T-helper 1 cell (primary cell): ENCODE results near the gene PPM1H.
"Not testable (repeated sequence)": the region's sequence is repeated elsewhere in the genome, so short reads cannot be mapped to it uniquely, and the experiment has no call there.

Experiments
- DNase-seq, 5 donors: peaks; one replicate each; pipeline ENCODE4 v3.0.0-alpha.2; 2012 to 2020
- total RNA-seq, 4 donors: gene quantifications; one replicate each; lab custom pipeline; 2026; lab: John Stamatoyannopoulos, UW

Gene PPM1H, protein sequence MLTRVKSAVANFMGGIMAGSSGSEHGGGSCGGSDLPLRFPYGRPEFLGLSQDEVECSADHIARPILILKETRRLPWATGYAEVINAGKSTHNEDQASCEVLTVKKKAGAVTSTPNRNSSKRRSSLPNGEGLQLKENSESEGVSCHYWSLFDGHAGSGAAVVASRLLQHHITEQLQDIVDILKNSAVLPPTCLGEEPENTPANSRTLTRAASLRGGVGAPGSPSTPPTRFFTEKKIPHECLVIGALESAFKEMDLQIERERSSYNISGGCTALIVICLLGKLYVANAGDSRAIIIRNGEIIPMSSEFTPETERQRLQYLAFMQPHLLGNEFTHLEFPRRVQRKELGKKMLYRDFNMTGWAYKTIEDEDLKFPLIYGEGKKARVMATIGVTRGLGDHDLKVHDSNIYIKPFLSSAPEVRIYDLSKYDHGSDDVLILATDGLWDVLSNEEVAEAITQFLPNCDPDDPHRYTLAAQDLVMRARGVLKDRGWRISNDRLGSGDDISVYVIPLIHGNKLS
- total RNA-seq = 0 to 0.15 (median 0) reads per million in 4 donors

DNA sequence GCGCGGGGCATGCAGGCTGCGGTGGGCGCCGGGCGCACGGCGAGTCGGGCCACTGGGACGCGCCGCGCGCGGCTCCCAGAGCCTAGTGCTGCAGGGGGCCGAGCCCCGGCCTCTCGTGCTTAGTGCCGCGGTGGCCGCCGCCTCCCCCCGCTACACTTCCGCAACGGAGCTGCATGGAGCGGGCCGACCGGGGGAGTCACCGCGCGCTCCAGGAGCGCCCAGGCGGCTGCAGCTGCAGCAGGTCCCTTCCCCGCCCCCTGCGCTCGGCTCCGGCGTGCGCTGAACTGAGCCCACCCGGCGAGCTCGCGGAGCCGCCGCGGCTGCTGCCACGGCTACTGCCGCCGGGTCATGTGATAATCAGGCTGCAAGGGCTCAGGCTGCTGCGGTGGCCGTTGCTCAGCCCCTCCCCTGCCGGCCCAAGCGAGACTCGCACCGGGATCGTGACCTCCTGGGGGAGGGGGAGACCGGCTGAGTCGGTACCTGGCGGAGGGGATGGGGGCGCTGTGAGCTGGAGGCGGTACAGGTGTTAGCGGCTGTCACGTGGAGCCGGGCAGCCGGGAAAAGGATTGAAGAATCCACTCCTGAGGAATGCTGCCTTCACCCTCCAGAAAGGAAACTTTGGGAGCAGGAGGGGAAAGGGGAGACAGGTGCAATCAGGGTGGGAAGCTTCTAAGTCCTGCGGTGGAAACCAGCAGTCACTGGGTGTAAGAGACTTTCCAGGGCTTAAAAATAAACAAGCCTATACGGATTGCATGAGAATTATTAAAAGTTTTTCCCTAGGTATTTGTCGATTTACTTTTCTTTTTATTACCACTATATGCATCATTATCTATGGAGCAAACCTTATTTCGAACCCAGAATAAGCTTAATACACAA lies at the start of gene PPM1H:
Gene PPM1H (minus strand): TSS at position 352 of the 876 bp plus-strand sequence. CDS start 414 bp downstream, outside the sequence.
- peak in 2 of 5 donors; percentile 2 to 14 for DNase-seq

DNA sequence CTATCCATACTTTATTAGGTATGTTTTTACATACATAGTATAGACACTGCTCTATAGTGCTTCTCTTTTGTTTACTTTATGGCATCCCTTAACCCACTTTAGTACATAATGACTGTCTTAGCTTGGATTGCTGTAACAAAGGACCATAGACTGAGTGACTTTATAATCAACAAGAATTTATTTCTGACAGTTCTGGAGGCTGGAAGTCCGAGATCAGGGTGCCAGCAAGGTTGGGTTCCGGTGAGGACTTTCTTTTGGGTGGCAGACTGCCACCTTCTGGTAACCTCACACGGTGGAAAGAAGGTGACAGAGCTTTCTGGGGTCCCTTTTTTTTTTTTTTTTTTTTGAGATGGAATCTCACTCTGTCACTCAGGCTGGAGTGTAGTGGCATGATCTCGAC lies 48.6 kb upstream of the PPM1H start:
- DNase-seq = no peak

DNA sequence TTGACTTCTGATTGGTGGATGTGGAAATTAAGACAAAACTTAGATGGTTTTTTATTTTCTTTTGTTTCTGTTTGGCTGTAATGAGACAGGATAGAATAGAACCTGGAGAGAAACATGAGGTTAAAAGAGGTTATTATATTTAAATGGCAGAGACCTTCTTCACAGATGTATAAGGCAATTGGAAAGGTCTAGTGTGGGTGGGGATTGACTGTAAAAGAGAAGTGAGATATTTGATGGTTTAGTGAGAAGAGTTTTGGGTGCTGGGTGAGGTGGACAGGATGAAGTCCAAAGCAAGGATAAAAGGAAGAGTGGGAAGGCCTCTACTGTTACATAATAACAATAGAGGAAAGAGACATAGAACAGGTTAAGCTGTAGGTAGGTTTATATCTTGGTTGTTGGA lies 43.8 kb upstream of the PPM1H start:
- no peak for DNase-seq

DNA sequence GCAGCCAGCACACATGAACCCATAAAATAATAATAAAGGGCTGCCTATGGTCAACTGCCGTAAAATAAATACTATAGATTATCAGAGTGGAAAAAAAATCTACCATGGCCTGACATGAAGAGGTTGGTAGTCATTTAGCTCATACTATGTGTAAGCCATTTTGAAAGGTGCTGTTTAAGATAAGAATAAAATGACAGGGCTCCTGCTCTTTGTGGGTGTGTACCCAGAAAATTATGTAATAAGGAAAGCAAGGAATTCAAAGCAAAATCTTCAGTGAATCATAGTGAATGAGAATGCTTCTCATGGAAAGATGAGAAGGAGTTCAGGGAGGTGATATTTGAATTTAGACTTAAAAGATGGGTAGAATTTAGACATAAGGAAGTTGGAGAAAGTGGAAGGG lies 42.9 kb upstream of the PPM1H start:
- no peak for DNase-seq

DNA sequence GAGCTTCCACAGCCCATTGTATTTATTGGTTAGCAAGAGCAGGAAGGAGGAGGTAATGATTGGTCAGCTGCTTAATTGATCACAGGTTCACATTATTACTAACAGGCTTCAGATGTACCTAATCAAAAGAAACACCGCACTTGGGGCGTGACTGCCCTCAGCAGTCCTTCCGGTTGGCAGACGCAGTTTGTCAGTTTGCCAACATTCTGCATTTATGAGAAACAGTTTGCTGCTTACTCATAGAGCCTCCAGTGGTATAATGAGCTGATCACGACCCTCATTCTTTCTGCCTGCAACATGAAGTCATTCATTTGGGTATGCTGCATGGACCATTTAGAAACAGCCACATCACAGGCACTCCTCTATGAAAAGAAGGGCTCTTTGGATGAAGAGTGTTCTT lies 42.5 kb upstream of the PPM1H start:
- no peak for DNase-seq

DNA sequence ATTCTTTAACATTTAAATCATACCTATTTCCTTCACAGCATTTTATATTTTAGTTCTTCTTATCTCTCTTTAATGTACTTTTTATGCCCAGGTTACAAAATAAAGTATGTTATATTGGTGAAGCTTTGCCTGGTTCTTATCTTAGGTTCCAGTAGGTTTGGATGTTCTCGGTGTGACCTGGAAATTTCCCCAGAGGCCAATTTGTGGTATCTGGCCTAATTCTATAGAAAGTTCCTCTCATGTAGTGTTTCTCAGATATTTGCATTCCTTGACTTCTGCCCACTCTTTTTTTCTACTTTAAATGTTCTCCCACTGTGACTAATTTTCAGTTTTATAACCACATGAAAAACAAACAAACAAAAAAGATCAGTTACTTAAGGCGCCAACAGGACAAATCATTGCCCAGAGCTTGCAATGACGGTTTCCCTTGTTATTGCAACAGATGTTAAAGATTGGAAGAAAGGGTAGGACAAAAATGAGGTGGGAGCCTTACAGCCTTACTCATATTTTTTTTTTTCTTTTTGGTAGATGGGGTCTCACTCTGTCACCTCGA lies 41.2 kb upstream of the PPM1H start:
- no peak for DNase-seq

DNA sequence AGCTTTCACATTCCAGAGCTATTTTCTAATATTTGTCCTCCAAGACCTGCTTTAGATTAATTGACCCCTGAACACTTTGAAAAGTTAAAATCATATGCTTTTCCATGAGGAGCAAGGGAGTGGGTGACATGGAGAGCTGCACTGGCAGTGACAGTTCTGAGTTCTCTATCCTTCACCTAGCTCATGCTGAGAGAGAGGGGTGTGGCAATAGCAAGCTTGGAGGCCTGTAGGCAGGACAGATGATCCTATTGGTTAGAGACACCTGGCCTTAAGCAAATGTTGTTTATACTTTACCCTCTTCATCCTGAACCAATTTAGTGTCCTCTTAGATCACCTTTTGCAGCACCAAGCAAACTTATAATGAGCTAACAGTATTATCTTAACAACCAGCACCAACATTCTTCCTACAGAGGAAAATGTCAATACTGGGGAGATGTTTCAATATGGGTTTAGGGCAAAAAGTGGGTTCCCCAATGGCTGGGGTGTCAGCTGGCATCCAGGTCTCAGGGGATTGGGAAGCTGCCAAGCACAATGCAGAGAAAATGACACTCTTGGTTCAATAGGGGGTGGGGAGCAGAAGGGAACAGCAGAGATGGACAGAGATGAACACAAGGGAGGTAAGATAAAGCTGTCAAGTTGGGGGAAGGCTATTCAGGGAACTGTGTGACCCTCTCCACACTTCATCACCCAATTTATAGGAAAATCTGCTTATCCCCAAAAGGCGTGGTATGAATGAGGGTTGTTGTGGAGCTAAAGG lies 37.0 kb upstream of the PPM1H start:
- DNase-seq = no peak

DNA sequence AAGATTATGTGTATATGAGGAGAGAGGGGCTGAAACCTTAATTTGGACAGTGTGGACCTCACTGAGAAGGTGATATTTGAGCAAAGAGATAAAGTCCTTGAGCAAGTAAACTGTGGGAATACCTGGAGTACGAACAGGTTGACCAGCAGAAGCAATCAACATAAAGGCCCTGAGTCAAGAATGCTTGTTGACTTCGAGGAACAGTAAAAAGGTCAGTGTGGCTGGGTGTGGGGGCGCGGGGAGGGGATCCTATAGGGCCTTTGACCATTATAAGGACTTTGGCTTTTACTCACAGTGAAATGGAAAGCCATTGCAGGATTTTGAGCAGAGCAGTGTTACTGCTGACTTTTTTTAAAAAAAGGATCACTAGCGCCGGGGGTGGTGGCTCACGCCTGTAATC lies 34.7 kb upstream of the PPM1H start:
- DNase-seq = no peak

DNA sequence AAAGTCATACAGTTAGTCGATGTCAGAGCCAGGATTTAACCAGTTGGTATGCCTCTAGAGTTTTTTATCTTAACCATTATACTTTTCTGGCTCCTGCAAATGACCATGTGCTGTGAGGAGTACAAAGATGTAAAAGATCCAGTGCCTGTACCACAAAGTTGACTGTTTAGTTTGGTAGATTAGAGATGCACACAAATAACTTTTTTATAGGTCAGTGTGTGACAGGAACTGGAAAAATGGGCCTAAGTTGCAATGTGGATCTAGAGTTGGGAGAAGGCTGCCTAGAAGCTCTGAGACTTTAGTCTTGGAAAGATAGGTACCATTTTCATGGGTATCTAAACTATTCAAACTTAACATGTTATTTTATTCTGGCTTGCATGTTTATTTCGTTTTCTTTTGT lies 32.8 kb upstream of the PPM1H start:
- DNase-seq = no peak

DNA sequence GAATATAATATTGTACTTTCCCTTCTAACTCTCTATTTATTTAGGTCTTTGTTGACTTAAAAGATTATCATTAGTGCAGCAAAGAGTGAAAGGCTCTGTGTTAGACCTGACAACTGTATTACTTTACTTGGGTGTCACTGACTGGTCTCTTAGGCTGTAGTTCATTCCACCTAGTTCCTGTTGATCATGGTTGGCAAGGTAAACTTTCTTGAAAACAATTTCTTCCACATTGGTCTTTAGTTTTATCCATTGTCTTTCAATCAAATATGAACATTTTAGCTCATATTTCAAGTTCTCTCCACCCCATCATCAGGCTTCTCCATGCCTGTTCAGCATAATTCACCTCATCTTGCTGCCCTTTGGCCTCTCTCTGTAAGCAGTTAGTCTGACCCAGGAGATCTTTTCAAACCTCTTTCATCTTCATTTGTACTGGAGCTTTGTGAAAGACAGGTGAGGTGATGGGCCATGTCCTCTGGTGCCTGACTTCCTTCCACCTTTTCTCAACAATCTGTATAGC lies 32.1 kb upstream of the PPM1H start:
- no peak for DNase-seq

DNA sequence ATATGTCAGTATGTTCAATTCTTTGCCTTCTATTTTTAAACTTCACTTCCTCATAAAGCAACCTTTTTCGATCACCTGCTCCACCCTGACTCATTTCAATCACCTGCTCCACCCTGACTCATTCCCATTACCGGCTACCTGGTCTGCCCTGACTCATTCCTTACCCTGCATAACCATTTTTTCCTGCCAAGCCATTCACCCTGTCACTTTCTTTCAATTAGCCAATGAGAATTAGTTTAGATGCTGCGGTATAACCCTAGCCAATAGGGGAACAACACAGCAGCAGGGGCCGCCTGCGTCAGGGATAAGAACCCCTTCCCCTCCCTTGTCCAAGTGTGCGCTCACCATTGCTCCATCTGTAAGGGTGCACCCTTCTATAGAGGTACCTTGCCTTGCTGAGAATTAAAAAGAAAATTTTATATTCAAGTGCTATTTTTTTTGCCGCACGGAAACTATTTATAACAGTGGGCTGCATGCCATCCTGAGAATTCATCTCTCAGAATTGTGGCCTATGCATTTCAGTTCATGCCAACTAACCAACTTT lies 31.6 kb upstream of the PPM1H start:
- DNase-seq = not testable (repeated sequence)

DNA sequence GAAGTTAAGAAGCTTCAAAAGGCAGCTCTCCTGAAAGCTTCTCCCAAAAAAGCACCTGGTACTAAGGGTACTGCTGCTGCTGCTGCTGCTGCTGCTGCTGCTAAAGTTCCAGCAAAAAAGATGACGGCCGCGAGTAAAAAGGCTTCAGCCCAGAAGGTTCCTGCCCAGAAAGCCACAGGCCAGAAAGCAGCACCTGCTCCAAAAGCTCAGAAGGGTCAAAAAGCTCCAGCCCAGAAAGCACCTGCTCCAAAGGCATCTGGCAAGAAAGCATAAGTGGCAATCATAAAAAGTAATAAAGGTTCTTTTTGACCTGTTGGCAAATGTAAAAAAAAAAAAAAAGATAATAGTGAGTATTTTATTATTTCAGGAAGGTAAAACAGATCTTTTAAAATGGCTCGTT lies 30.8 kb upstream of the PPM1H start:
- DNase-seq = not testable (repeated sequence)

DNA sequence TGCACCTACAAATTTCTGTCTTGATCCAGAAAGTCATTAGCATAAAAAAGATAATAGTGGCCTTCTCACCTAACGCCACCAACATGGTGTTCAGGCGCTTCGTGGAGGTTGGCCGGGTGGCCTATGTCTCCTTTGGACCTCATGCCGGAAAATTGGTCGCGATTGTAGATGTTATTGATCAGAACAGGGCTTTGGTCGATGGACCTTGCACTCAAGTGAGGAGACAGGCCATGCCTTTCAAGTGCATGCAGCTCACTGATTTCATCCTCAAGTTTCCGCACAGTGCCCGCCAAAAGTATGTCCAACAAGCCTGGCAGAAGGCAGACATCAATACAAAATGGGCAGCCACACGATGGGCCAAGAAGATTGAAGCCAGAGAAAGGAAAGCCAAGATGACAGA lies 30.3 kb upstream of the PPM1H start:
- not testable (repeated sequence) for DNase-seq

DNA sequence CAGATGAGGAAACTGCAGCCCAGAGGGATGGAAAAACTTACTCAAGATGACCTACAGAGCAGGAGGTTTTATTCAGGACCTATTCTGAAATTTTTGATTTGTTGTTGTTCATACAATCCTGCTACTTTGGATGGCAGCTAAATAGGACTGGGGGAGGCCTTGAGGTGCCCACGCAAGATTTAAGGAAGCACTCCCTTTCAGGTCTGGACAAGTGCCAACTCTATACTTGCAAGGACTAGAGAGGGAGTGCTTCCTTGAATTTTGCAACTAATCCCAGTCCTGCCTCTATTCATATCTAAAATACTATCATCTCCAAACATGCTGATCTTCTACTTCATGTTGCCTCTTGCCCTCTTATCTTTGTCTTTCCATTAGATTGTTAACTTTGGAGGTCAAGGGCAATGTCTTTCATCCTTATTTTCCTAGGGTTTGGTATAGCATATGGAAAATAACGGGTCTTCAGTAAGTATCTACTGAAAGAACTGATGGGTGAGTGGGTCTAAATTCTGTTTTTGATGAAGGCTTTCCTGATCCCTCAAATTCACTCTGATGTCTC lies 28.6 kb upstream of the PPM1H start:
- DNase-seq = no peak

DNA sequence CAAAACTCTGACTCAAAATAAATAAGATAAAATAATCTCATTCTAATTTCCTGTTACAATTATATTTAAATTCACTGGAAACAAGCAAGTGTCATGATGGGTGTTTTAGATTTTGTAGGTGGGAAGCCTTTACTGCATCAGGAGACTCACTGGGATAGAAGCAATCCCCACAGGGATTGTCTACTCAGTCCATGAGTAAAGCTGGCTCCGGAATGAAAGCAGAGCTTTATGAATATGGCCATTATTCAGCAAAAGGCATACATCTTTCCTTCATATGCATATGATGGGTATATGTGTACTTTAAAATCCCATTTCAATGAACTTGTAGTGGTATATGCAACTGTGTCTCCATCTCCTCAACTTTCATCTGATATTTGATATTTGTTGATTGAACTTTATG lies 25.4 kb upstream of the PPM1H start:
- no peak for DNase-seq

DNA sequence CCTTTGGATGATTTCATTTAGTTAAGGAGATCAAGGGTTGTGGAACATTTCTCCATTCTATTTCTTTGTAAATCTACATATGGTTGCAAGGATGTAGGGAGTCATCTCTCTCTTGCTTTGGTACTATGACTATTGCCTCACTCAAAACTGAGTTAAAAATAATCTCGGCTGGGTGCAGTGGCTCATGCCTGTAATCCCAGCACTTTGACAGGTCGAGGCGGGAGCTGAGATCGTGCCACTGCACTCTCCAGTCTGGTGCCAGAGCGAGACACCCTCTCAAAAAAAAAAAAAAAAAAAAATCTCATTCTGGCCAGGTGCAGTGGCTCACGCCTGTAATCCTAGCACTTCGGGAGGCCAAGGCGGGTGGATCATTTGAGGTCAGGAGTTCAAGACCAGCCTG lies 24.8 kb upstream of the PPM1H start:
- DNase-seq = no peak

DNA sequence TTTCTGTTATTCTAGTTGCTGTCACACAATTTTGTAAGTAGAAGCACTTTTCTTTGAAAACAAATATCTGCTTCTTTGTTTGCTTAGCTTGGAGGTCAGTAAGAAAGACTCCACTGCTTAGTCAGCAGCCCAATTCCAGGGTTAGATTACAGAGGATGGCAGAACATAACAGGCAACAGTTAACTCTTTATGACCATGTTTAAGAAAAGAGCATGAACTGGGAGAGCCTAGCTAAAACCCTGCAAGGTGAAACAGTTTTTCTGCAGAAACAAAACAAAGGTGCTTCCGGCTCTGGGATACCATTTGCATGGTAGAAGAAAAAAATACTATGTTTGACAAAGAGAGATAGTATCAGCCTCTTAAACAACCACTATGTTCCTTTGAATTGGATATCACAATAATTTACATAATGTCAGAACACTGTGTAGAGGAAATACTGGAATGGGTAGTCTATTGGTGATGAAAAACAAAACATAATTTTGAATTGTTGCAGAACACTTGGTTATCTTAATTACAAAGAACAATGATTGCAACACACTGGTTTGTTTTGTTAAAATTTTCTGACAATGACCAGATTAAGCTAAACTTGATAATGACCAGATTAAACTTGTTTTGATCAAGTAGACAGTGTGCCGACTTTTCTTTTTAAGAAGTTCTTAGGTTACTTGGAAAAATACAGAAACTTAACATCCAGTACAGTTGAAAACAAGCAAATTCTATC lies 22.4 kb upstream of the PPM1H start:
- no peak for DNase-seq

DNA sequence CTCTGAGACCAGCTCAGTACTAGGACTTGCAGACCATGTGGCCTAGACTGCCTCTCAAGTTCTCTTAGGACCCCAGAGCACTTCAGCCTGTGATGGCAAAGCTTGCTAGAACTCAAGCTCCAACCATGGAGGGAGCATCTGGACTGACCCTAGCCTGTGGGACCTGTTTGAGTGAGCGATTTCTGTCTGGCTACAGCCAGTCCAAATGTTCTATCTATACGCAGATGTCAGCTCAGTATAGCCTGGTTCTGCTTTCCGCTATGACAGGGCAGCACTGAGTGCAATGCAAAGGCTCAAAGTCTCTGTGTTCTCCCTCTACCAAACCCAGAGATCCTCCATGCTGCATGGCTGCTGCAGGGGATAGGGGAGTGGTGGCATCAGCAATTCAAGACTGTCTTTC lies 20.7 kb upstream of the PPM1H start:
- DNase-seq = no peak

DNA sequence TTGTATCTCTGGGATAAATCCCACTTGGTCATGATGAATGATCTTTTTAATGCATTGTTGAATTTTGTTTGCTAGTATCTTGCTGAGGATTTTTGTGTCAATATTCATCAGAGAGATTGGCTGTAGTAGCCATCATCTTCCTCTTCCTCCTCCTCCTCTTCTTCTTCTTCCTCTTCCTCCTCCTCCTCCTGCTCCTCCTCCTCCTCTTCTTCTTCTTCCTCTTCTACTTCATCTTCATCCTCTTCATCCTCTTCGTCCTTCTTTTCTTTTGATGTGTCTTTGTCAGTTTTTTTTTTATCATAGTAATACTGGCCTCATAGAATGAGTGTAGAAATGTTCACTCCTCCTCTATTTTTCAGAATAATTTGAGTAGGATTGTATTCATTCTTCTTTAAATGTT lies 15.4 kb upstream of the PPM1H start:
- DNase-seq = no peak

DNA sequence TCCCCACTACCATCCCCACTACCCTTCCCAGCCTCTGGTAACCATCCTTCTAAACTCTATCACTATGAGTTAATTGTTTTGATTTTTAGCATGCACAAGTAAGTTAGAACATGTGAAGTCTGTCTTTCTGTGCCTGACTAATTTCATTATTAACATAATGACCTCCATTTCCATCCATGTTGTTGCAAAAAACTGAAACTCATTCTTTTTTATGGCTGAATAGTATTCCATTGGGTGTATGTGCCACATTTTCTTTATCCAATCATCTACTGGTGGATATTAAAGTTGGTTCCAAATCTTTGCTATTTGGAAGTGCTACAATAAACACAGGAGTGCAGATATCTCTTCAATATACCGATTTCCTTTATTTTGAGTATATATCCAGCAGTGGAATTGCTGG lies 13.2 kb upstream of the PPM1H start:
- no peak for DNase-seq

DNA sequence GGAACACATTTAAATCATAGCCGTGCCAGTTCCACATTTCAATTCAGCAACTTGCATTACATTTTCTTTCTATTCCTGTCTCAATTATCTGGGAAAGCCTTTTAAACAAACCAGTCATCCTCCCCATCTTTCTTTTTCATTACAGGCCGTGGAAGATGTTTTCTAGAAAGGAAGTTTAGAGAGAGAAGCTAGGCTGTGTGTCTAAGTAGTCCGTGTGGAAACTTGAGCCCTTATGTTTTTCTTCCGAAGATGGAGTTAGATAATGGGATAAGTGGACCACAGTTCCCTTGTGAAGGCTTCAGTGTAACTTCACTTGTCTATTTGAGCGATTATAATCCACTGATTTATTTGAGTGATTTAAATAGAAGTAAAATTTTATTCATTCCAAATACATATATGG lies 12.4 kb upstream of the PPM1H start:
- no peak for DNase-seq
